ENCODE results near the gene FBXO34. TPM values are rescaled to one million over a fixed set of nuclear protein-coding genes. Genes with fewer than 3 reads are reported as not detected.

Gene FBXO34
- total RNA-seq, 1 experiment from 2014 or later, result 13.9 TPM

DNA sequence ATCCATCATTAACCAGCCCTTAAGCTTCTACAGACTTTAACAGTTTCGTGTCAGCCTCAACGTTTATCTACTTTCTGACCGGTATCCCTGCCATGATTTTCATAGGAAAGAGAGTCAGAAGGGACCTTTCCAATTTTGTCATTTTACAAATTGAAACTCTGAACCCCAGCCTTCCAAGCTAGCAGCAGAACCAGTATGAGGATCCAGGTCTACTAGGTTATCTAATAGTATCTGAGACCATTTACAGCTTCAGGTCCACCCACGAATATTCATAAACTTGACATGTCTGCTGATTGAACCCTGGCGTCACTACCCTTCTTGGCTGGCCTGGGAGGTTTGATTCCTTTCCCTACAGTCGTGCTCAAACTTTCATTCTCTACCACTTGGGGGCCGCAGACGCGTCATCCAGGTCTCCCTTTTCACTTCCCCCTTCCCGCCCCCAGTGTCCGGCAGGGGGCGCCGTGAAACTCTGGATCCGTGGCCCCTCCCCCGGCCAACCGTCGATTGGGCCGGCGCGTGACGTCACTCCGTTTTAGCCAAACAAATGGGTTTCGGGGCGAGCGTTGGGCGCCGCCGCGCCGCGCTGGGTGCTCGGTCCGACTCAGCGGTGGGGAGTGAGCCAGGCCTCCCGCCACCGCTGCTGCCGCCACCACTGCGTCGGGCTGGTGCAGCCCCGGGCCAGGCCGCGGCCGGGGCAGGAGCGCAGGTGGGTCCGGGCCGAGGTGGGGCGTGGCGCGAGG, at the start of gene FBXO34 (continued):
- TF ChIP-seq, protein P1, sequence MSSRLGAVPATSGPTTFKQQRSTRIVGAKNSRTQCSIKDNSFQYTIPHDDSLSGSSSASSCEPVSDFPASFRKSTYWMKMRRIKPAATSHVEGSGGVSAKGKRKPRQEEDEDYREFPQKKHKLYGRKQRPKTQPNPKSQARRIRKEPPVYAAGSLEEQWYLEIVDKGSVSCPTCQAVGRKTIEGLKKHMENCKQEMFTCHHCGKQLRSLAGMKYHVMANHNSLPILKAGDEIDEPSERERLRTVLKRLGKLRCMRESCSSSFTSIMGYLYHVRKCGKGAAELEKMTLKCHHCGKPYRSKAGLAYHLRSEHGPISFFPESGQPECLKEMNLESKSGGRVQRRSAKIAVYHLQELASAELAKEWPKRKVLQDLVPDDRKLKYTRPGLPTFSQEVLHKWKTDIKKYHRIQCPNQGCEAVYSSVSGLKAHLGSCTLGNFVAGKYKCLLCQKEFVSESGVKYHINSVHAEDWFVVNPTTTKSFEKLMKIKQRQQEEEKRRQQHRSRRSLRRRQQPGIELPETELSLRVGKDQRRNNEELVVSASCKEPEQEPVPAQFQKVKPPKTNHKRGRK (CRISPR knock-in tag; IDR thresholded peaks at IDR 0.05; ENCODE audit: borderline replicate concordance), result no peak
- TF ChIP-seq TEAD4 (CRISPR knock-in tag; IDR thresholded peaks at IDR 0.05) (no peak), NFE2L1 (CRISPR knock-in tag; IDR thresholded peaks at IDR 0.05) (no peak), HMGXB4 (CRISPR knock-in tag; IDR thresholded peaks at IDR 0.05) (peak; percentile 94), NFATC4 (CRISPR knock-in tag; IDR thresholded peaks at IDR 0.05) (no peak), FOXP4 (CRISPR knock-in tag; IDR thresholded peaks at IDR 0.05) (peak; percentile 37; the same call in 1 of the 2 replicates), SP1 (CRISPR knock-in tag; conservative IDR thresholded peaks at IDR 0.05) (peak; percentile 90), GRHL2 (CRISPR knock-in tag; IDR thresholded peaks at IDR 0.05; ENCODE audit: insufficient replicate concordance, severe bottlenecking) (no peak), ZBTB43 (CRISPR knock-in tag; IDR thresholded peaks at IDR 0.05) (no peak), JAZF1 (CRISPR knock-in tag; IDR thresholded peaks at IDR 0.05) (no peak)
- TF ChIP-seq, protein P2, sequence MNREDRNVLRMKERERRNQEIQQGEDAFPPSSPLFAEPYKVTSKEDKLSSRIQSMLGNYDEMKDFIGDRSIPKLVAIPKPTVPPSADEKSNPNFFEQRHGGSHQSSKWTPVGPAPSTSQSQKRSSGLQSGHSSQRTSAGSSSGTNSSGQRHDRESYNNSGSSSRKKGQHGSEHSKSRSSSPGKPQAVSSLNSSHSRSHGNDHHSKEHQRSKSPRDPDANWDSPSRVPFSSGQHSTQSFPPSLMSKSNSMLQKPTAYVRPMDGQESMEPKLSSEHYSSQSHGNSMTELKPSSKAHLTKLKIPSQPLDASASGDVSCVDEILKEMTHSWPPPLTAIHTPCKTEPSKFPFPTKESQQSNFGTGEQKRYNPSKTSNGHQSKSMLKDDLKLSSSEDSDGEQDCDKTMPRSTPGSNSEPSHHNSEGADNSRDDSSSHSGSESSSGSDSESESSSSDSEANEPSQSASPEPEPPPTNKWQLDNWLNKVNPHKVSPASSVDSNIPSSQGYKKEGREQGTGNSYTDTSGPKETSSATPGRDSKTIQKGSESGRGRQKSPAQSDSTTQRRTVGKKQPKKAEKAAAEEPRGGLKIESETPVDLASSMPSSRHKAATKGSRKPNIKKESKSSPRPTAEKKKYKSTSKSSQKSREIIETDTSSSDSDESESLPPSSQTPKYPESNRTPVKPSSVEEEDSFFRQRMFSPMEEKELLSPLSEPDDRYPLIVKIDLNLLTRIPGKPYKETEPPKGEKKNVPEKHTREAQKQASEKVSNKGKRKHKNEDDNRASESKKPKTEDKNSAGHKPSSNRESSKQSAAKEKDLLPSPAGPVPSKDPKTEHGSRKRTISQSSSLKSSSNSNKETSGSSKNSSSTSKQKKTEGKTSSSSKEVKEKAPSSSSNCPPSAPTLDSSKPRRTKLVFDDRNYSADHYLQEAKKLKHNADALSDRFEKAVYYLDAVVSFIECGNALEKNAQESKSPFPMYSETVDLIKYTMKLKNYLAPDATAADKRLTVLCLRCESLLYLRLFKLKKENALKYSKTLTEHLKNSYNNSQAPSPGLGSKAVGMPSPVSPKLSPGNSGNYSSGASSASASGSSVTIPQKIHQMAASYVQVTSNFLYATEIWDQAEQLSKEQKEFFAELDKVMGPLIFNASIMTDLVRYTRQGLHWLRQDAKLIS (CRISPR knock-in tag; IDR thresholded peaks at IDR 0.05; ENCODE audit: borderline replicate concordance), result no peak

GRCh38 chr14:55221968-55222367, 49.3 kb upstream of the FBXO34 start:
- POLR2A ChIA-PET, result no interaction called here
- no peak for DNase-seq (ENCODE audit: low spot score)
- H3K4me1 Mint-ChIP-seq, result no peaks in the 10 kb centered on the region
- peaks cover 13% of the 10 kb centered on the region for H3K9me3 Mint-ChIP-seq
- no peaks in the 10 kb centered on the region for H3K36me3 Mint-ChIP-seq
- H3K27ac Mint-ChIP-seq, result no peak overlapping the region
- ATAC-seq, result no peak
- H3K27me3 Mint-ChIP-seq (ENCODE audit: low read depth), result no peaks in the 10 kb centered on the region
- CTCF ChIA-PET, result no interaction called here
- no peak overlapping the region for H3K4me3 Mint-ChIP-seq
- no peak for TF ChIP-seq ZBTB43 (CRISPR knock-in tag; IDR thresholded peaks at IDR 0.05)
- no peak for TF ChIP-seq KAT7 (CRISPR knock-in tag; IDR thresholded peaks at IDR 0.05; ENCODE audit: borderline replicate concordance)
- TF ChIP-seq TP53 (CRISPR knock-in tag; IDR thresholded peaks at IDR 0.05), result no peak
- no peak for TF ChIP-seq NFE2L1 (CRISPR knock-in tag; IDR thresholded peaks at IDR 0.05)
- TF ChIP-seq JAZF1 (CRISPR knock-in tag; IDR thresholded peaks at IDR 0.05), result no peak
- no peak for TF ChIP-seq RORB (CRISPR knock-in tag; IDR thresholded peaks at IDR 0.05)
- TF ChIP-seq, protein P1 (CRISPR knock-in tag; IDR thresholded peaks at IDR 0.05; ENCODE audit: borderline replicate concordance), result no peak
- TF ChIP-seq, protein P3, sequence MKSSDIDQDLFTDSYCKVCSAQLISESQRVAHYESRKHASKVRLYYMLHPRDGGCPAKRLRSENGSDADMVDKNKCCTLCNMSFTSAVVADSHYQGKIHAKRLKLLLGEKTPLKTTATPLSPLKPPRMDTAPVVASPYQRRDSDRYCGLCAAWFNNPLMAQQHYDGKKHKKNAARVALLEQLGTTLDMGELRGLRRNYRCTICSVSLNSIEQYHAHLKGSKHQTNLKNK (CRISPR knock-in tag; IDR thresholded peaks at IDR 0.05), result no peak
- TF ChIP-seq ZNF396 (CRISPR knock-in tag; IDR thresholded peaks at IDR 0.05; ENCODE audit: borderline replicate concordance), result no peak
- TF ChIP-seq, protein P4, sequence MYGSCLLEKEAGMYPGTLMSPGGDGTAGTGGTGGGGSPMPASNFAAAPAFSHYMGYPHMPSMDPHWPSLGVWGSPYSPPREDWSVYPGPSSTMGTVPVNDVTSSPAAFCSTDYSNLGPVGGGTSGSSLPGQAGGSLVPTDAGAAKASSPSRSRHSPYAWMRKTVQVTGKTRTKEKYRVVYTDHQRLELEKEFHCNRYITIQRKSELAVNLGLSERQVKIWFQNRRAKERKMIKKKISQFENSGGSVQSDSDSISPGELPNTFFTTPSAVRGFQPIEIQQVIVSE (CRISPR knock-in tag; IDR thresholded peaks at IDR 0.05; ENCODE audit: borderline replicate concordance), result no peak
- TF ChIP-seq E2F1 (CRISPR knock-in tag; IDR thresholded peaks at IDR 0.05), result no peak
